ENCODE data around the gene AP2A1. TPM values are rescaled to one million over a fixed set of nuclear protein-coding genes. Genes with fewer than 3 reads are reported as not detected.

The AP2A1 gene
- polyA plus RNA-seq, 1 donor from 2014 or later: 40.8 TPM

GRCh38 chr19:49831592-49831991 lies 64.8 kb downstream of the AP2A1 start:
- H3K4me3 ChIP-seq (ENCODE audit: low read length): no peak overlapping the region
- no peak overlapping the region for H3K4me2 ChIP-seq (ENCODE audit: low read length)
- H3K36me3 ChIP-seq (ENCODE audit: insufficient read depth, low read length): no peaks in the 10 kb centered on the region
- no peak for TF ChIP-seq SMC3 (conservative IDR thresholded peaks at IDR 0.05; ENCODE audit: poor library complexity)
- no peak for TF ChIP-seq MXI1 (conservative IDR thresholded peaks at IDR 0.05; ENCODE audit: poor library complexity, severe bottlenecking)
- TF ChIP-seq, protein P1, sequence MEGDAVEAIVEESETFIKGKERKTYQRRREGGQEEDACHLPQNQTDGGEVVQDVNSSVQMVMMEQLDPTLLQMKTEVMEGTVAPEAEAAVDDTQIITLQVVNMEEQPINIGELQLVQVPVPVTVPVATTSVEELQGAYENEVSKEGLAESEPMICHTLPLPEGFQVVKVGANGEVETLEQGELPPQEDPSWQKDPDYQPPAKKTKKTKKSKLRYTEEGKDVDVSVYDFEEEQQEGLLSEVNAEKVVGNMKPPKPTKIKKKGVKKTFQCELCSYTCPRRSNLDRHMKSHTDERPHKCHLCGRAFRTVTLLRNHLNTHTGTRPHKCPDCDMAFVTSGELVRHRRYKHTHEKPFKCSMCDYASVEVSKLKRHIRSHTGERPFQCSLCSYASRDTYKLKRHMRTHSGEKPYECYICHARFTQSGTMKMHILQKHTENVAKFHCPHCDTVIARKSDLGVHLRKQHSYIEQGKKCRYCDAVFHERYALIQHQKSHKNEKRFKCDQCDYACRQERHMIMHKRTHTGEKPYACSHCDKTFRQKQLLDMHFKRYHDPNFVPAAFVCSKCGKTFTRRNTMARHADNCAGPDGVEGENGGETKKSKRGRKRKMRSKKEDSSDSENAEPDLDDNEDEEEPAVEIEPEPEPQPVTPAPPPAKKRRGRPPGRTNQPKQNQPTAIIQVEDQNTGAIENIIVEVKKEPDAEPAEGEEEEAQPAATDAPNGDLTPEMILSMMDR (IDR thresholded peaks at IDR 0.05; ENCODE audit: poor library complexity, severe bottlenecking): no peak
- TF ChIP-seq RAD21 (conservative IDR thresholded peaks at IDR 0.05): no peak
- no peak for TF ChIP-seq EP300 (conservative IDR thresholded peaks at IDR 0.05; ENCODE audit: poor library complexity, severe bottlenecking)
- TF ChIP-seq TAF1 (IDR thresholded peaks at IDR 0.05; ENCODE audit: low read depth): no peak
- no peak for TF ChIP-seq EZH2 (IDR thresholded peaks at IDR 0.05; ENCODE audit: borderline replicate concordance, insufficient read depth, low read length, poor library complexity, severe bottlenecking)
- TF ChIP-seq REST (IDR thresholded peaks at IDR 0.05; ENCODE audit: borderline replicate concordance): no peak
- no peak for TF ChIP-seq POLR2AphosphoS5 (IDR thresholded peaks at IDR 0.05)
- no peaks in the 10 kb centered on the region for H3F3A ChIP-seq (ENCODE audit: insufficient read depth, low read length, poor library complexity, severe bottlenecking)
- H2AFZ ChIP-seq (ENCODE audit: low read depth, low read length): no peak overlapping the region
- H3K27ac ChIP-seq (ENCODE audit: low read length): no peak overlapping the region
- H3K9me3 ChIP-seq (ENCODE audit: low read length): no peaks in the 10 kb centered on the region
- no peaks in the 10 kb centered on the region for H3K27me3 ChIP-seq (ENCODE audit: insufficient read depth, low read depth, low read length)
- H4K20me1 ChIP-seq (ENCODE audit: insufficient read depth): no peaks in the 10 kb centered on the region
- H3K9me2 ChIP-seq (ENCODE audit: insufficient read depth, low read length): no peaks in the 10 kb centered on the region
- no peaks in the 10 kb centered on the region for H3K79me2 ChIP-seq (replicated peaks; ENCODE audit: insufficient read depth, low read length)
- no peak overlapping the region for H3K9ac ChIP-seq (ENCODE audit: low read length)

- Histone ChIP-seq H3K79me2 (replicated peaks; ENCODE audit: insufficient read depth, low read length) (no peaks in the 10 kb centered on the region), H4K20me1 (ENCODE audit: insufficient read depth) (no peaks in the 10 kb centered on the region), H3K27me3 (ENCODE audit: insufficient read depth, low read depth, low read length) (no peaks in the 10 kb centered on the region), H3K9me2 (ENCODE audit: insufficient read depth, low read length) (no peaks in the 10 kb centered on the region), H3K36me3 (ENCODE audit: insufficient read depth, low read length) (no peaks in the 10 kb centered on the region), H3K9ac (ENCODE audit: low read length) (no peak overlapping the region), H3K27ac (ENCODE audit: low read length) (no peak overlapping the region), H2AFZ (ENCODE audit: low read depth, low read length) (no peak overlapping the region), H3K4me2 (ENCODE audit: low read length) (no peak overlapping the region), H3K4me3 (ENCODE audit: low read length) (no peak overlapping the region), H3F3A (ENCODE audit: insufficient read depth, low read length, poor library complexity, severe bottlenecking) (no peaks in the 10 kb centered on the region), H3K9me3 (ENCODE audit: low read length) (no peaks in the 10 kb centered on the region)
- TF ChIP-seq REST (IDR thresholded peaks at IDR 0.05; ENCODE audit: borderline replicate concordance) (no peak), MXI1 (conservative IDR thresholded peaks at IDR 0.05; ENCODE audit: poor library complexity, severe bottlenecking) (no peak), SMC3 (conservative IDR thresholded peaks at IDR 0.05; ENCODE audit: poor library complexity) (no peak), EZH2 (IDR thresholded peaks at IDR 0.05; ENCODE audit: borderline replicate concordance, insufficient read depth, low read length, poor library complexity, severe bottlenecking) (no peak), POLR2AphosphoS5 (IDR thresholded peaks at IDR 0.05) (no peak), EP300 (conservative IDR thresholded peaks at IDR 0.05; ENCODE audit: poor library complexity, severe bottlenecking) (no peak), TAF1 (IDR thresholded peaks at IDR 0.05; ENCODE audit: low read depth) (no peak), RAD21 (conservative IDR thresholded peaks at IDR 0.05) (no peak)
- TF ChIP-seq, protein P1 (IDR thresholded peaks at IDR 0.05; ENCODE audit: poor library complexity, severe bottlenecking): no peak
These were observed 65.8 kb downstream of the AP2A1 start for GRCh38 chr19:49832556-49832955.

Measured in neural cell (in vitro differentiated cells).